Upper lobe of left lung (tissue), 6 donors: ENCODE data around the gene UBA1. TPM values are rescaled to one million over a fixed set of nuclear protein-coding genes. Genes with fewer than 3 reads are reported as not detected.

Experiments used
- ATAC-seq, 2 donors: fragments of 200-7000 bp; cut with Tn5 transposase; one replicate each; pipeline ENCODE4 v1.9.1; 2022; ENCODE audit warnings: mild to moderate bottlenecking in 2 of 2, moderate library complexity in 2 of 2; ENCODE audit not compliant: low FRiP score in 2 of 2
- DNase-seq, 2 donors: peaks; one replicate each; pipeline ENCODE4 v3.0.0-alpha.2; 2019 to 2020
- H3K27ac ChIP-seq, 4 donors: fragments of 200-600 bp; sonication (generic); one replicate each; pipeline ENCODE4 v1.5.1; 2016 to 2019
- H3K27me3 ChIP-seq, 4 donors: fragments of 200-600 bp; sonication (generic); one replicate each; pipeline ENCODE4 v1.5.1; 2017 to 2019
- H3K36me3 ChIP-seq, 4 donors: fragments of 200-600 bp; sonication (generic); one replicate each; pipeline ENCODE4 v1.5.1; 2016 to 2019
- H3K4me1 ChIP-seq, 4 donors: fragments of 200-600 bp; sonication (generic); one replicate each; pipeline ENCODE4 v1.5.1; 2018 to 2019
- H3K4me3 ChIP-seq, 4 donors: fragments of 200-600 bp; sonication (generic); one replicate each; pipeline ENCODE4 v1.5.1; 2017 to 2019; ENCODE audit warnings: mild to moderate bottlenecking in 2 of 4, moderate library complexity in 1 of 4
- H3K9me3 ChIP-seq, 4 donors: fragments of 200-600 bp; sonication (generic); one replicate each; pipeline ENCODE4 v1.5.1; 2018 to 2019
- CTCF ChIP-seq, 6 experiments: fragments of 450-650 bp in 4 of 6; fragments of 200-600 bp in 2 of 6; sonication (generic) in 2 of 6; IDR thresholded peaks; one replicate each; pipeline ENCODE4 v1.5.1; 2016 to 2019; ENCODE audit warnings: antibody characterized with exemption in 6 of 6
- EP300 ChIP-seq, 4 donors: sonication (generic); formaldehyde crosslinking; IDR thresholded peaks; one replicate each; pipeline ENCODE4 v1.5.1; 2017; ENCODE audit warnings: antibody characterized with exemption in 4 of 4, control low read depth in 2 of 4
- POLR2A ChIP-seq, 4 donors: fragments of 450-650 bp; IDR thresholded peaks; one replicate each; pipeline ENCODE4 v1.5.1; 2016 to 2017; ENCODE audit warnings: antibody characterized with exemption in 4 of 4, mild to moderate bottlenecking in 2 of 4
- POLR2AphosphoS5 ChIP-seq, 2 donors: sonication (generic); formaldehyde crosslinking; IDR thresholded peaks; one replicate each; pipeline ENCODE4 v1.5.1; 2017; ENCODE audit warnings: antibody characterized with exemption in 2 of 2
- WGBS, 2 donors: methylation state at CpG; one replicate each; pipeline ENCODE4 v1.1.5; 2017 to 2018; 5-methylcytosine and 5-hydroxymethylcytosine counted together
- total RNA-seq, 6 donors: library from RNA; depleted of rRNA in 4 of 6; stranded (reverse); fragments of >200 nt in 4 of 6; gene quantifications; one replicate each; pipeline versions ENCODE4 v1.1.0 to v1.2.1, GENCODE V29; 2016 to 2021
- donor health status: DM: no; HTN: no; CAD: no; lungs with moderate emphysema.
- donor health status: DM: no; HTN: yes; CAD: no; lungs with severe emphysema.

The UBA1 gene
- total RNA-seq, 6 donors from 2014 or later = 128 to 186 (median 173) TPM

GRCh38 chrX:47158781-47159180, 34.8 kb upstream of the UBA1 start:
- no peak for ATAC-seq
- WGBS, 2 donors = 92 to 96% methylated on average over 5 of the region's 5 CpGs
- Histone ChIP-seq H3K4me1 (no peaks in the 10 kb centered on the region), H3K9me3 (no peaks in the 10 kb centered on the region), H3K27me3 (no peaks in the 10 kb centered on the region), H3K36me3 (peaks cover 0 to 20% (median 8%) of the 10 kb centered on the region in 4 donors), H3K27ac (no peak overlapping the region), H3K4me3 (no peak overlapping the region)
- DNase-seq = no peak
- no peak for TF ChIP-seq CTCF (IDR thresholded peaks at IDR 0.05)
- TF ChIP-seq POLR2A (IDR thresholded peaks at IDR 0.05) = no peak
- no peak for TF ChIP-seq POLR2AphosphoS5 (IDR thresholded peaks at IDR 0.05)
- no peak for TF ChIP-seq EP300 (IDR thresholded peaks at IDR 0.05)

GRCh38 chrX:47160781-47161180, 32.8 kb upstream of the UBA1 start:
- peaks cover 0 to 7% (median 0%) of the 10 kb centered on the region in 4 donors for H3K9me3 ChIP-seq
- H3K4me3 ChIP-seq = no peak overlapping the region
- TF ChIP-seq CTCF (IDR thresholded peaks at IDR 0.05) (no peak), EP300 (IDR thresholded peaks at IDR 0.05) (no peak), POLR2AphosphoS5 (IDR thresholded peaks at IDR 0.05) (no peak), POLR2A (IDR thresholded peaks at IDR 0.05) (no peak)
- no peak for DNase-seq
- H3K27ac ChIP-seq = no peak overlapping the region
- 76 to 84% methylated on average over 4 of the region's 4 CpGs for WGBS, 2 donors
- ATAC-seq = no peak
- no peaks in the 10 kb centered on the region for H3K27me3 ChIP-seq
- no peaks in the 10 kb centered on the region for H3K4me1 ChIP-seq
- H3K36me3 ChIP-seq = peaks cover 0 to 15% (median 5%) of the 10 kb centered on the region in 4 donors

GRCh38 chrX:47162927-47163583, 30.6 kb upstream of the UBA1 start:
- Histone ChIP-seq H3K27me3 (no peaks in the 10 kb centered on the region), H3K9me3 (peaks cover 0 to 7% (median 0%) of the 10 kb centered on the region in 4 donors), H3K4me3 (no peak overlapping the region), H3K27ac (no peak overlapping the region), H3K36me3 (no peaks in the 10 kb centered on the region), H3K4me1 (no peaks in the 10 kb centered on the region)
- WGBS, 2 donors = 86 to 99% methylated on average over 5 of the region's 5 CpGs
- DNase-seq (no peak), ATAC-seq (no peak)
- TF ChIP-seq EP300 (IDR thresholded peaks at IDR 0.05) (no peak), POLR2A (IDR thresholded peaks at IDR 0.05) (no peak), POLR2AphosphoS5 (IDR thresholded peaks at IDR 0.05) (no peak), CTCF (IDR thresholded peaks at IDR 0.05) (no peak)

GRCh38 chrX:47164420-47164819, 29.2 kb upstream of the UBA1 start:
- Histone ChIP-seq H3K27me3 (no peaks in the 10 kb centered on the region), H3K9me3 (peaks cover 0 to 7% (median 0%) of the 10 kb centered on the region in 4 donors), H3K4me1 (no peaks in the 10 kb centered on the region), H3K27ac (no peak overlapping the region), H3K4me3 (no peak overlapping the region), H3K36me3 (peaks cover 0 to 3% (median 2%) of the 10 kb centered on the region in 4 donors)
- TF ChIP-seq POLR2AphosphoS5 (IDR thresholded peaks at IDR 0.05) = no peak
- TF ChIP-seq EP300 (IDR thresholded peaks at IDR 0.05) = no peak
- TF ChIP-seq POLR2A (IDR thresholded peaks at IDR 0.05) = no peak
- TF ChIP-seq CTCF (IDR thresholded peaks at IDR 0.05) = no peak
- DNase-seq (no peak), ATAC-seq (no peak)
- WGBS, 2 donors = 96 to 100% methylated on average over 3 of the region's 3 CpGs

- no peaks in the 10 kb centered on the region for H3K27me3 ChIP-seq
- H3K9me3 ChIP-seq = peaks cover 0 to 7% (median 0%) of the 10 kb centered on the region in 4 donors
- no peak overlapping the region for H3K27ac ChIP-seq
- DNase-seq (no peak), ATAC-seq (no peak)
- H3K4me3 ChIP-seq = no peak overlapping the region
- TF ChIP-seq POLR2AphosphoS5 (IDR thresholded peaks at IDR 0.05) = no peak
- TF ChIP-seq CTCF (IDR thresholded peaks at IDR 0.05) = no peak
- TF ChIP-seq POLR2A (IDR thresholded peaks at IDR 0.05) = no peak
- no peak for TF ChIP-seq EP300 (IDR thresholded peaks at IDR 0.05)
- H3K4me1 ChIP-seq = no peaks in the 10 kb centered on the region
- peaks cover 0 to 20% (median 10%) of the 10 kb centered on the region in 4 donors for H3K36me3 ChIP-seq
- WGBS, 2 donors = 94 to 99% methylated on average over 5 of the region's 5 CpGs
These were observed 27.5 kb upstream of the UBA1 start for GRCh38 chrX:47166126-47166525.
